GM10248 (cell line): ENCODE results near the gene SLIT3.

Source experiments
- CTCF ChIA-PET: fragments of 300-600 bp; sonication (Branson Sonifier 250); formaldehyde crosslinking; extraction: SDS; loops from one replicate; lab custom pipeline; 2021; ENCODE audit warnings: antibody characterized with exemption; lab: Yijun Ruan, JAX
- POLR2A ChIA-PET: fragments of 350-650 bp; sonication (Branson Sonifier 250); formaldehyde crosslinking; extraction: SDS; loops from one replicate; lab custom pipeline; 2020; ENCODE audit warnings: antibody characterized with exemption; lab: Yijun Ruan, JAX
- DNase-seq: peaks from one replicate; pipeline ENCODE4 v3.0.0; 2012; ENCODE audit errors: extremely low spot score
- TF ChIP-seq, protein P1 (sequence below): IDR thresholded peaks from 2 replicates; pipeline ENCODE4 v1.5.1; 2012; ENCODE audit warnings: mild to moderate bottlenecking, low read depth; ENCODE audit errors: extremely low read depth, missing control alignments, control extremely low read depth

SLIT3 gene

DNA sequence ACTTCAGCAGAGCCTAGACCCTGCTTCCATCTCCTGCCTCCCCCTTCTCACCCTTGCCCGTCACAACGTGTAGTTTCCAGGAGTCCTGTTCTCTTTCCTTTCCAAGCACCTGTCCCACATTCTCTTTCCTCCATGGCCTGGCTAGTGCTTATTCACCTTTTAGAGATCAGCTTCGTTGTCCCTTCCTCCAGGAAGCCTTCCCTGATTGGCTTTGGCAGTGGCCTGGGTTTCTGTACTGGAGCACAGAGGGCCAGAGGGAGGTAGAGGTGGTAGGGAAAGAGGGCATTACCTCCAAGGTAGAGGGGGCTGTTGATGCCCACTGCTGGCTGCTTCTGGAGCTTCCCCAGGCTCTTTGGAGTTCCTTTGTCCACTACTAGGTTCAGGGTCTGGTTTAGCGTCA is 628.1 kb downstream of the SLIT3 start:
- DNase-seq, result no peak
- ChIA-PET POLR2A (no interaction called here), CTCF (no interaction called here)
- TF ChIP-seq, protein P1, sequence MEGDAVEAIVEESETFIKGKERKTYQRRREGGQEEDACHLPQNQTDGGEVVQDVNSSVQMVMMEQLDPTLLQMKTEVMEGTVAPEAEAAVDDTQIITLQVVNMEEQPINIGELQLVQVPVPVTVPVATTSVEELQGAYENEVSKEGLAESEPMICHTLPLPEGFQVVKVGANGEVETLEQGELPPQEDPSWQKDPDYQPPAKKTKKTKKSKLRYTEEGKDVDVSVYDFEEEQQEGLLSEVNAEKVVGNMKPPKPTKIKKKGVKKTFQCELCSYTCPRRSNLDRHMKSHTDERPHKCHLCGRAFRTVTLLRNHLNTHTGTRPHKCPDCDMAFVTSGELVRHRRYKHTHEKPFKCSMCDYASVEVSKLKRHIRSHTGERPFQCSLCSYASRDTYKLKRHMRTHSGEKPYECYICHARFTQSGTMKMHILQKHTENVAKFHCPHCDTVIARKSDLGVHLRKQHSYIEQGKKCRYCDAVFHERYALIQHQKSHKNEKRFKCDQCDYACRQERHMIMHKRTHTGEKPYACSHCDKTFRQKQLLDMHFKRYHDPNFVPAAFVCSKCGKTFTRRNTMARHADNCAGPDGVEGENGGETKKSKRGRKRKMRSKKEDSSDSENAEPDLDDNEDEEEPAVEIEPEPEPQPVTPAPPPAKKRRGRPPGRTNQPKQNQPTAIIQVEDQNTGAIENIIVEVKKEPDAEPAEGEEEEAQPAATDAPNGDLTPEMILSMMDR, result no peak

DNA sequence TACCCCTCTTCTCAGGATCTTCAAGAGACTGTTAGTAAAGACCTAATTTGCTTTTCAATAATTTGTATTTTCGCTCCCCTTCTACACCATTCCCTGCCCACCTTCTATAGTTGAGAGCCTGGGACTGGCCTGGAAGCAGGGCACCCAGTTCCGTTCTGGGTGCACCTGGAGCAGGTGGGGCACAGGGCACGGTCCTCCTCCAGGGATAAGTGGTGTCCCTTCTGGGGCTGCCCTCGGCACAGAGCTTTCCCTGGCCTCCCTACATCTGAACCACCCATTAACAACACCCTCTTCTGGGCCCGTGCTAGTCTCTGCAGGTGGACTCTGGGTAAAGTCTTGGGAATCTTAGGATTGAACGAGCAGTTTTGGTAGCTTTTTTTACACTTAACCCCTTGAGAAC is 628.9 kb downstream of the SLIT3 start:
- ChIA-PET POLR2A (no interaction called here), CTCF (no interaction called here)
- DNase-seq, result no peak
- TF ChIP-seq, protein P1, result no peak

DNA sequence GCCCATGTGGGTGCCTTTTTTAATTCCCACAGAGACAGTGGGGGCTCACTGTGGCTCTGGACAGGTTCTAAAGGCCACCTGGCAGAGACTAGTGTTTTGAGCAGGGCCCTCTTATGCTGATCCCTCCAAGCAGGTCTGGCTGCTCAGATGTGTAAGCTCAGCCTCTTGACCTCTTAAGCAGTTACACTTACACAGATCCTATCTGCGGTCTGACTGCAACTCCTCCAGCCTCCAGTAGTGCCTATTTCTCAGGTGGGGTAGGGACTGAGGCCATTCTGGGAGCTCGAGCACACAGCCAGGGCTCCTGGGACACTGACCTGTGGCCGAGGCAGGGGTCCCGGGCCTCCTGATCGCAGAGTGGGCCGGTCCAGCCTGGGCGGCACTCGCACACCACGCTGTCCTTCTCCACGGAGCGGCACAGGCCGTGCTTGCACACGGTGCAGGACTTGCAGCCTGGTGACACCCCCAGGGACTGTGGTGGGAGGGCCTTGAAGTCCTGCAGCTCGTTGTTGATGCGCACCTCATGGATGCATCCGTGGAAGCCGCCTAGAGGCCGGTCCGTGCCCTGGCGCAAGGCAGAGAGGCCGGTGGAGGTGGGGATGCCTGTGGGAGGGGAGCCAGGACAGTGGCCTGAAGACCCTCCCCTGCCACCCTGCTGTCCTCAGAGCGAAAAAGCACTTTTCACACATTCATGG is 629.9 kb downstream of the SLIT3 start:
- TF ChIP-seq, protein P1, result no peak
- ChIA-PET POLR2A (no interaction called here), CTCF (no interaction called here)
- no peak for DNase-seq

DNA sequence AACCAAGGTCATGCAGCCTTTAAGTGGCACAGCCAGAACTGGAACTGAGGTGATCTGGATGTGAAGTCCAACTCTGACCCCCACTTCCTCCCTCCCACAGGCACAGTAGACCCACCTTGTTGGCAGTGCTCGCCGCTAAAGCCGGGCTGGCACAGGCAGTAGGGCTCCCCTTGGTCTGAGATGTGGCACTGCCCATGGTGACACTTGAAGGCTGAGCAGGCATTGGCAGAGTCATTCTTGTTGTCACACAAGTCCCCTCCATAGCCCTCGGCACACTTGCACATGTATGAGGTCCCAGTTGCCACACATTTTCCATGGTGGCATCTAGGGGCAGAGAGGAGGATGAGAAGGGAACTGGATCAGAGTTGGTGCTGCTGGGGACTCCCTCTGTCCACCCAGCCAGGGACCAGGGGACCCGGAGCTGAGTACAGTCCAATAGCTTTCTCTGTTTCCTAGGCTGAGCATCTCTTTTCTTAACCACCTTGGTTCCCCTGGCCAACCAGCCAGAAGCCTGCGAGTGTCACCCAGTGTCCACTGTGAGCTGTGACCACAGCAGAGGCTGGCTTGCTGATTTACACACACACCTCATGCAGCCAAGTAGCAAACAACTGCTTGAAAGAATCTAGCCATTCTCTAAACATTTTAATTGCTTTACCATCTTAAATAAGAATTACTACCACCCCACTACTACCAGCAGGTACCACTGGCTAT is 631.1 kb downstream of the SLIT3 start:
- ChIA-PET POLR2A (no interaction called here), CTCF (no interaction called here)
- no peak for DNase-seq
- TF ChIP-seq, protein P1, result no peak

DNA sequence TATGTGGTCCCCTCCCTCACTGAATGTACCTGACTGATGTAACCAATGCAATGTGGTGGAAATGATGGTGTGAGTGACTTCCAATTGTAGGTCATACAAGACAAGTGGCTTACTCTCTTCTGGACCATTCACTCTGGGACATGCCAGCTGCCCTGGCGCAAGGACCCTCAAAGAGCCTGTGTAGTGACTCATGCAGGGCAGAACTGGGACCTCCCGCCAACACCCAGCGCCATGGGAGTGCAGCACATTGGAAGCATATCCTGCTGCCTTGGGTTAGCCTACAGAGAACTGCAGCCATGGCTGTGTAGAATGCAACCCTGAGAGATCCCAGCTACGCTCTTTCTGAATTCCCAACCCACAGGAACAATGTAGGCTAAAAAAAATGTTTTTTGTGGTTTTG is 631.8 kb downstream of the SLIT3 start:
- CTCF ChIA-PET, result interaction anchor here (1.3 to 2.3 kb wide), 2 partner anchors 12 to 36 kb away, joined by 7 to 14 read pairs; no protein-coding TSS in a partner anchor
- POLR2A ChIA-PET, result no interaction called here
- TF ChIP-seq, protein P1, result no peak
- no peak for DNase-seq

DNA sequence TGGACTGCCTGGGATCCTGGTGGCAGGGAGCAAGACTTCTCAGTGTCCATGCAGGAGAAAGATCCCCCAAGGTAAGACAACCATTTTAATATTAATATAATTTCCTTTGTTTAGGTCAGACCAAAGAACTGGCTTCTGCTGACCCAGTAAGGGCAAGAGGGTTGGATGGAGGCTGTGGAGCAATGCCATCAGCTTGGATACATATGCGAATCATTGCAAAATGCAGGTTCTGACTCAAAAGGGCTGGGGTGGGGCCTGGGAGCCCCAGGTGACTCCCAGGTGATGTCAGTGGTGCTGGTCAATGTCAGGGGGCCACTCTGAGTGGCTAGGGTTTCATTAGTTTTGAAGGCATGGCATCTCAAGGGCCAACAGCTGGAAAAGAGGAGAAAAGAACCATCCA is 632.9 kb downstream of the SLIT3 start:
- TF ChIP-seq, protein P1, result no peak
- POLR2A ChIA-PET, result no interaction called here
- CTCF ChIA-PET, result interaction anchor here (1.0 to 2.3 kb wide), 4 partner anchors 9 to 37 kb away, joined by 3 to 14 read pairs (median 6); no protein-coding TSS in a partner anchor
- DNase-seq, result no peak
